ENCODE results near the gene KRTAP10-12. TPM values are rescaled to one million over a fixed set of nuclear protein-coding genes. Genes with fewer than 3 reads are reported as not detected.

The KRTAP10-12 gene
- total and polyA plus RNA-seq, 4 experiments from 2014 or later = not detected

DNA sequence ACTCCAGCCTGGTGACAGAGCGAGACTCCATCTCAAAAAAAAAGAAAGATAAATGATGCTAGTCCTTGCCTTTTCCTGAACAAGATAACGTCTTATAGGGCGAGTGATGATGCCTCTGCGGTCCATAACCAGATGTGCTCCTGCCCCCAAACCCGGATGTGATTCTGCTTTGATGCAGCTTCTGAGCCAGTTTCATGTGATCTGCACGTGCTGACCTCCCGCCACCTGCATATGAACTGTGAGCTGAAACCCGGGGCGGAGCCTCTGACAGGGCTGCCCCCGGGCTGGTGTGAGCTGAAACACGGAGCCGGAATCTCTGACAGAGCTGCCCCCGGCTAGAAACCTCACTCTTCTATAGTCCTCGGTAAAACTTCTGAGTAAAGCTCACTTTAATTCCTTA is 43.8 kb upstream of the KRTAP10-12 start:
- Histone ChIP-seq H3K36me3 (ENCODE audit: insufficient read depth, low read length) (no peaks in the 10 kb centered on the region), H3K4me1 (ENCODE audit: insufficient read depth, low read length) (peaks cover 48% of the 10 kb centered on the region), H3K4me3 (ENCODE audit: low read length in 2 of 2) (no peak overlapping the region), H3K9me3 (ENCODE audit: control insufficient read depth in 1 of 2, low read length in 2 of 2) (peaks cover 3 to 4% of the 10 kb centered on the region in 2 donors), H3K27ac (ENCODE audit: low read depth, low read length) (no peak overlapping the region), H3K27me3 (ENCODE audit: insufficient read depth, low read length) (no peaks in the 10 kb centered on the region)
- ChIA-PET POLR2A (ENCODE audit: partially characterized antibody) (interaction anchor here (0.7 to 3.6 kb wide), 4 partner anchors 27 to 143 kb away, joined by 3 to 29 read pairs (median 4); partner anchors contain the start of gene KRTAP10-9), CTCF (ENCODE audit: partially characterized antibody) (interaction anchor here (0.9 to 1.6 kb wide), 7 partner anchors 17 to 142 kb away, joined by 3 to 10 read pairs (median 4); no protein-coding TSS in a partner anchor)
- Mint-ChIP-seq H3K36me3 (peaks cover 14 to 17% of the 10 kb centered on the region in 2 donors), H3K27ac (peak overlapping the region; percentile 74 to 97 (median 95)), H3K27me3 (no peaks in the 10 kb centered on the region), H3K4me3 (no peak overlapping the region), H3K9me3 (peaks cover 2 to 39% (median 25%) of the 10 kb centered on the region in 8 donors), H3K4me1 (peaks cover 35 to 52% (median 43%) of the 10 kb centered on the region in 4 donors)
- DNase-seq = peak in 1 of 5 donors; percentile 21
- intact Hi-C loops (cut with micrococcal nuclease) = no loop called here

DNA sequence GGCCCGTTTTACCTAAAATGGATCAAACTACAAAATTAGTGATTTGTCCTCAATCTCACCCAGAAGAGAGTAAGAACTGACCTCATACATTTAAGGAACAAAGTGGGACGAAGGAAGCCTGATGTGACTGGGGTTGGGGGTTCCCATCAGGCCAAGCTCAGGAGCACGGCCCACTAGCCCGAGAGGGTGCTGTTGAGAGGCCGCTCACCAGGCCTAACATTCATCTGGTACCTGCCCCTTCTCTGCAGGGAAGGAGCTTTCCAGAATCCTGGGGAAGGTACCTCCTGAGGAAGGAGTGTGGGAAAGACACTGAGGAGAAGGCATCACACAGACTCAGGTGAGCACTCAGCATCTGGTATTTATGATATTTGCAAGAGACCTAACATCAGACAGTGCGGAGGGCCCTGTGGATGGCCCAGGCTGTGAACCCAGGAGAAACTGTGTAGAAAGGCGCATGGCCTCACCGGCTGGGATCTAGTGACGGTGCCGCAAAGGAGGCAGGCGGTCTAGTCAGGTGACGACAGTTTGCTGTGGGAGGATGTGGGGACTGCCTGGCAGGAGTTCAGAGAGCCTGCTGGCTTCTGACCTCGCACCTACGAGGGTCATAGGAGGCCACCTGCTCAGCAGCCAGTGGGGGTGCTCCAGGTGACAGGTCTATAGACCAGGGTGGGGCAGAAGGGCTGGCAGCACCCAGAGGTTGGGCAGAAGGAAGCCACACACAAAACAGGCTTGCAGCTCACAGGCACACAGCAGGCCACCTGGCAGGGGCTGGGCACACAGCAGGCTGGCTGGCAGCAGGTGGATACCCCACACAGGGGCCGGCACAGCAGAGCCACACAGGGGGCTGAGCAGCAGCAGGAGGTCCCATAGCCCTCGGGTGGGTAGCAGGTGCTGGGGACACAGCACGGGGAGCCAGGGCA is 43.1 kb upstream of the KRTAP10-12 start:
- peak overlapping the region; percentile 87 to 97 (median 95) for H3K27ac Mint-ChIP-seq
- H3K4me3 Mint-ChIP-seq = peak overlapping the region; percentile 15 to 87 (median 66)
- DNase-seq = peak; percentile 83 to 89 (median 85)
- peaks cover 2 to 39% (median 25%) of the 10 kb centered on the region in 8 donors for H3K9me3 Mint-ChIP-seq
- CTCF ChIA-PET (ENCODE audit: partially characterized antibody) = interaction anchor here (0.8 to 1.6 kb wide), 9 partner anchors 16 to 143 kb away, joined by 3 to 10 read pairs (median 4); no protein-coding TSS in a partner anchor
- peaks cover 14 to 17% of the 10 kb centered on the region in 2 donors for H3K36me3 Mint-ChIP-seq
- H3K27me3 Mint-ChIP-seq = no peaks in the 10 kb centered on the region
- H3K4me1 ChIP-seq (ENCODE audit: insufficient read depth, low read length) = peaks cover 56% of the 10 kb centered on the region
- H3K27ac ChIP-seq (ENCODE audit: low read depth, low read length) = peak overlapping the region; percentile 45
- H3K4me3 ChIP-seq (ENCODE audit: low read length in 2 of 2) = peak overlapping the region in 1 of 2 donors; percentile 16
- no peaks in the 10 kb centered on the region for H3K36me3 ChIP-seq (ENCODE audit: insufficient read depth, low read length)
- no peaks in the 10 kb centered on the region for H3K27me3 ChIP-seq (ENCODE audit: insufficient read depth, low read length)
- peaks cover 3 to 4% of the 10 kb centered on the region in 2 donors for H3K9me3 ChIP-seq (ENCODE audit: control insufficient read depth in 1 of 2, low read length in 2 of 2)
- H3K4me1 Mint-ChIP-seq = peaks cover 43 to 59% (median 51%) of the 10 kb centered on the region in 4 donors
- intact Hi-C loops (cut with micrococcal nuclease) = no loop called here
- POLR2A ChIA-PET (ENCODE audit: partially characterized antibody) = interaction anchor here (0.7 to 3.6 kb wide), 6 partner anchors 27 to 278 kb away, joined by 3 to 29 read pairs (median 4); partner anchors contain the start of gene KRTAP10-9

DNA sequence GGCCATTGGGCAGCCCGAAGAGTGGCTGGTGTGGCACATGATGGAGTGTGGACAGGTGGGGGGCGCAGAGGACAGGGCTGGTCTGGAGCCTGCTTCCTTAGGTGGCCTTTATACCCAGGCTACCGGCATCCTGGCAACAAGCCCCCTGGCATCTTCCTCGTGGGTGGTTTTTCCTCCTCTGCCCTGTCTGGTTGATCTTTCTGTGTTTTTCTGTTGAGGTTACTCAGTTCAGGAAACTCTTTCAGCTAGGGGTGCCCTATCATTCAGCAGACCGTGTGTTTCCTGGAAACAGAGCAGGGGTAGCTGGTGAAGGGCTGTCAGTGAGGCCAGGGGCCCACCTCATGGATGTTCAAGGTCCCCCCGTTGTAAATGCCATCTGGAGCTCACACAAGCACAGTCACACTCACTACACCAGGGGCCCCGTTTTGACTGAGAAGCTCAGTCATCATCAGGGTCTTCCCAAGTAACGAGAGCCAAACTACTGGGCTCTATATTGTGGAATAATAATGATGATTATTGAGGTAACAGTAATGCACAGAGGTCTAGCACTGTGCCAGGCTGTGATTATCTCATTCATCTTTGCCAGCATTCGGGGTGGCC is 42.3 kb upstream of the KRTAP10-12 start, which contains the start of gene KRTAP12-4:
Gene KRTAP12-4, minus strand, starts transcription at position 84 of the 600 bp plus-strand sequence. Its CDS starts 45 bp downstream, at position 39.
- CTCF ChIA-PET (ENCODE audit: partially characterized antibody) = interaction anchor here (0.8 to 1.8 kb wide), 3 partner anchors 32 to 87 kb away, joined by 3 to 8 read pairs (median 7); no protein-coding TSS in a partner anchor
- Histone ChIP-seq H3K27me3 (ENCODE audit: insufficient read depth, low read length) (no peaks in the 10 kb centered on the region), H3K4me3 (ENCODE audit: low read length in 2 of 2) (peak within 1 kb of the TSS in 1 of 2 donors; percentile 16), H3K36me3 (ENCODE audit: insufficient read depth, low read length) (no peaks in the 10 kb centered on the region), H3K9me3 (ENCODE audit: control insufficient read depth in 1 of 2, low read length in 2 of 2) (peaks cover 3 to 4% of the 10 kb centered on the region in 2 donors), H3K27ac (ENCODE audit: low read depth, low read length) (peak within 1 kb of the TSS; percentile 45), H3K4me1 (ENCODE audit: insufficient read depth, low read length) (peaks cover 64% of the 10 kb centered on the region)
- intact Hi-C loops (cut with micrococcal nuclease) = no loop called here
- H3K27ac Mint-ChIP-seq = peak within 1 kb of the TSS; percentile 87 to 97 (median 95)
- DNase-seq = no peak
- H3K36me3 Mint-ChIP-seq = peaks cover 14 to 17% of the 10 kb centered on the region in 2 donors
- peaks cover 50 to 67% (median 57%) of the 10 kb centered on the region in 4 donors for H3K4me1 Mint-ChIP-seq
- peak within 1 kb of the TSS; percentile 15 to 87 (median 66) for H3K4me3 Mint-ChIP-seq
- POLR2A ChIA-PET (ENCODE audit: partially characterized antibody) = interaction anchor here (1.1 to 3.6 kb wide), 4 partner anchors 36 to 277 kb away, joined by 3 to 29 read pairs (median 4); no protein-coding TSS in a partner anchor
- H3K9me3 Mint-ChIP-seq = peaks cover 2 to 39% (median 25%) of the 10 kb centered on the region in 8 donors
- no peaks in the 10 kb centered on the region for H3K27me3 Mint-ChIP-seq

DNA sequence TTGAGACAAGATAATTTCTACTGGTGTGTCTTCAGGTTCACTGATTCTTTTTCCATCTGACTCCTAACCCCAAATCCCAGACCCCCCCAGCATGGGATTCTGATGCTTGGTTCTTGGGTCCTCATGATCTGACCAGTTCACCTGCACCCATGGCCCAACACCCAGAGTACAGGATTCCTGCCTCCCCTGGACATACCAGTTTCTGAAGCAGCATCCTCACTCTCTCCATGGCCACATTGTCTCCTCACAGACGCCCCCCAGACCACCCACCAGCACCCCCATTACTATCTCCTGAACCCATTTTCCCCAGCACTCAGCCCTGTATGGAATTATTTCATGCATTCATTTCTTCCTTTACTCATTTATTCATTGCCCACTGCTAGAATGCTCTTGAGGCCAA is 40.1 kb upstream of the KRTAP10-12 start:
- H3K27ac ChIP-seq (ENCODE audit: low read depth, low read length) = peak overlapping the region; percentile 64
- CTCF ChIA-PET (ENCODE audit: partially characterized antibody) = interaction anchor here (1.4 to 2.5 kb wide), 7 partner anchors 17 to 146 kb away, joined by 3 to 22 read pairs (median 5); partner anchors contain the start of gene UBE2G2
- H3K4me1 ChIP-seq (ENCODE audit: insufficient read depth, low read length) = peaks cover 68% of the 10 kb centered on the region
- intact Hi-C loops (cut with micrococcal nuclease) = loop anchor here (1.0 to 2.0 kb wide), 2 partner anchors 38 to 54 kb away; partner anchors contain the start of gene TSPEAR
- POLR2A ChIA-PET (ENCODE audit: partially characterized antibody) = interaction anchor here (1.0 to 2.6 kb wide), 22 partner anchors 9 to 284 kb away, joined by 3 to 89 read pairs (median 6); partner anchors contain the start of genes SUMO3 and TSPEAR
- H3K36me3 ChIP-seq (ENCODE audit: insufficient read depth, low read length) = no peaks in the 10 kb centered on the region
- Mint-ChIP-seq H3K27ac (peak overlapping the region; percentile 94 to 99 (median 98)), H3K4me1 (peaks cover 53 to 78% (median 64%) of the 10 kb centered on the region in 4 donors), H3K36me3 (peaks cover 17 to 20% of the 10 kb centered on the region in 2 donors), H3K27me3 (no peaks in the 10 kb centered on the region), H3K9me3 (peaks cover 2 to 39% (median 25%) of the 10 kb centered on the region in 8 donors), H3K4me3 (peak overlapping the region; percentile 73 to 83 (median 78))
- no peaks in the 10 kb centered on the region for H3K27me3 ChIP-seq (ENCODE audit: insufficient read depth, low read length)
- peak overlapping the region; percentile 4 to 32 for H3K4me3 ChIP-seq (ENCODE audit: low read length in 2 of 2)
- H3K9me3 ChIP-seq (ENCODE audit: control insufficient read depth in 1 of 2, low read length in 2 of 2) = peaks cover 3 to 4% of the 10 kb centered on the region in 2 donors
- no peak for DNase-seq

DNA sequence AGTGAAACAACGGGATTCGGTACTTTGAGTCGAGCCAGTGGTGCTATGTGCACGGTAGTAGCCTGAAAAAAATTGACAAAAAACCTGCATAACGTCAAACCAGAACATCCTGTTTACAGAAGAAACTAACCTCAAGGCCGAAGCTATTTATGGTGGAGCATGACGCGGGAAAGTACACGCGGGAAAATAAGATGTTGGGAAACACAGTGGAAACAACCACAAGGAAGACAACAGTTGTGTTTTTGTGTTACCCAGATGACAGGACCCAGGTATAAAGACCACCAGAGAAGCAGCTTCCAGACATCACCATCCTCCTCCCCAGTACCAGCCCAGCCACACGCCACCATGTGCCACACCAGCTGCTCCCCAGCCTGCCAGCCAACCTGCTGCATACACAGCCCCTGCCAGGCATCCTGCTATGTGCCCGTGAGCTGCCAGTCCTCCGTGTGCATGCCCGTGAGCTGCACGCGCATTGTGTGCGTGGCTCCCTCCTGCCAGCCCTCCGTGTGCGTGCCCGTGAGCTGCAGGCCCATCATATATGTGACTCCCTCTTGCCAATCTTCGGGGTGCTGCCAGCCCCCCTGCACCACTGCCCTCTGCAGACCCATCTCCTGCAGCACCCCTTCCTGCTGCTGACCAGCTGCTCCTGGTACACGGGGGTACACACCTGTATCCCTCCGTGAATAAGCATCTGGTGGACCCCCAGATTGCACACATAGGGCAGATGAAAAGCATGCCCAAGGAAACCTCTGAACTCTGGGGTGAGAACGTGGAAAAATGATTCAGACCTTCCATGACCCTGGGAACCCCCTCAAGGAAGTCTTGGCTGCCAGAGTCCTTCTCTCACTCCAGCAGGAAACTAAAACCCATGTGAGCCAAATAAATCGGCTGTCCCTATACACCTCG is 39.1 kb upstream of the KRTAP10-12 start, which contains the start of gene KRTAP12-3:
Gene KRTAP12-3, plus strand, starts transcription at position 298 of the 906 bp plus-strand sequence. Its CDS starts 48 bp downstream, at position 346.
- H3K36me3 Mint-ChIP-seq = peaks cover 17 to 20% of the 10 kb centered on the region in 2 donors
- ChIA-PET CTCF (ENCODE audit: partially characterized antibody) (interaction anchor here (0.8 to 2.5 kb wide), 11 partner anchors 10 to 147 kb away, joined by 3 to 22 read pairs (median 5); partner anchors contain the start of gene UBE2G2), POLR2A (ENCODE audit: partially characterized antibody) (interaction anchor here (0.6 to 2.6 kb wide), 40 partner anchors 10 to 1684 kb away, joined by 3 to 89 read pairs (median 4); partner anchors contain the start of genes KRTAP12-1, PKNOX1, PTTG1IP and SUMO3)
- no peaks in the 10 kb centered on the region for H3K27me3 Mint-ChIP-seq
- peaks cover 2 to 46% (median 25%) of the 10 kb centered on the region in 8 donors for H3K9me3 Mint-ChIP-seq
- H3K27ac Mint-ChIP-seq = peak within 1 kb of the TSS; percentile 94 to 99 (median 98)
- intact Hi-C loops (cut with micrococcal nuclease) = loop anchor here (1.0 to 2.0 kb wide), 3 partner anchors 39 to 75 kb away; partner anchors contain the start of gene TSPEAR
- H3K27me3 ChIP-seq (ENCODE audit: insufficient read depth, low read length) = no peaks in the 10 kb centered on the region
- H3K9me3 ChIP-seq (ENCODE audit: control insufficient read depth in 1 of 2, low read length in 2 of 2) = peaks cover 3 to 4% of the 10 kb centered on the region in 2 donors
- peak within 1 kb of the TSS; percentile 64 for H3K27ac ChIP-seq (ENCODE audit: low read depth, low read length)
- peaks cover 53 to 78% (median 64%) of the 10 kb centered on the region in 4 donors for H3K4me1 Mint-ChIP-seq
- H3K36me3 ChIP-seq (ENCODE audit: insufficient read depth, low read length) = no peaks in the 10 kb centered on the region
- H3K4me3 ChIP-seq (ENCODE audit: low read length in 2 of 2) = peak within 1 kb of the TSS; percentile 4 to 32
- peak within 1 kb of the TSS; percentile 73 to 83 (median 78) for H3K4me3 Mint-ChIP-seq
- DNase-seq = peak; percentile 85 to 92 (median 87)
- H3K4me1 ChIP-seq (ENCODE audit: insufficient read depth, low read length) = peaks cover 68% of the 10 kb centered on the region

Data from CD4-positive, alpha-beta memory T cell (primary cell).